HG03060 (cell line): ENCODE results near the gene PAIP1.
"Not testable (repeated sequence)": the region's sequence is repeated elsewhere in the genome, so short reads cannot be mapped to it uniquely, and the experiment has no call there.

Source experiments
- ATAC-seq: cut with Tn5 transposase; IDR thresholded peaks from one replicate; pipeline ENCODE4 v1.9.1; 2021; ENCODE audit warnings: low read depth, moderate number of reproducible peaks; ENCODE audit not compliant: unreplicated experiment

The PAIP1 gene

GRCh38 chr5:43572357-43572756 lies 15.5 kb upstream of the PAIP1 start:
- ATAC-seq = no peak

- no peak for ATAC-seq
Observed at GRCh38 chr5:43571237-43571636, 14.4 kb upstream of the PAIP1 start.

GRCh38 chr5:43570450-43571158 lies 13.7 kb upstream of the PAIP1 start:
- ATAC-seq = no peak

GRCh38 chr5:43569236-43569746 lies 12.4 kb upstream of the PAIP1 start:
- ATAC-seq = no peak

GRCh38 chr5:43567967-43568366 lies 11.1 kb upstream of the PAIP1 start:
- no peak for ATAC-seq

GRCh38 chr5:43565043-43565442 lies 8.2 kb upstream of the PAIP1 start:
- ATAC-seq = no peak

GRCh38 chr5:43564289-43564850 lies 7.5 kb upstream of the PAIP1 start:
- ATAC-seq = no peak

- ATAC-seq = no peak
Observed at GRCh38 chr5:43563321-43563720, 6.4 kb upstream of the PAIP1 start.

- no peak for ATAC-seq
Observed at GRCh38 chr5:43561356-43561755, 4.5 kb upstream of the PAIP1 start.

- no peak for ATAC-seq
Observed at GRCh38 chr5:43560128-43560527, 3.3 kb upstream of the PAIP1 start.

- peak; percentile 74 for ATAC-seq
Observed at GRCh38 chr5:43556607-43556856, 345 bp downstream of the PAIP1 start.

GRCh38 chr5:43555895-43556606 lies 826 bp downstream of the PAIP1 start:
- ATAC-seq = peak; percentile 10

GRCh38 chr5:43554497-43554896 lies 2.4 kb downstream of the PAIP1 start:
- no peak for ATAC-seq

GRCh38 chr5:43553381-43553780 lies 3.5 kb downstream of the PAIP1 start:
- ATAC-seq = no peak

GRCh38 chr5:43551731-43552130 lies 5.1 kb downstream of the PAIP1 start:
- no peak for ATAC-seq

- ATAC-seq = not testable (repeated sequence)
Observed at GRCh38 chr5:43549272-43549671, 7.6 kb downstream of the PAIP1 start.

GRCh38 chr5:43548358-43548757 lies 8.5 kb downstream of the PAIP1 start:
- ATAC-seq = no peak

GRCh38 chr5:43547532-43547931 lies 9.3 kb downstream of the PAIP1 start:
- no peak for ATAC-seq

GRCh38 chr5:43543434-43543833 lies 13.4 kb downstream of the PAIP1 start:
- no peak for ATAC-seq

- ATAC-seq = no peak
Observed at GRCh38 chr5:43540746-43541145, 16.1 kb downstream of the PAIP1 start.

GRCh38 chr5:43536972-43537371 lies 19.9 kb downstream of the PAIP1 start:
- ATAC-seq = no peak

- ATAC-seq = no peak
Observed at GRCh38 chr5:43533646-43534045, 23.2 kb downstream of the PAIP1 start.
